DND-41 (cell line): ENCODE measurements around the gene SELENOK.

ENCODE experiments used
- EZH2 ChIP-seq: IDR thresholded peaks from 3 replicates; pipeline ENCODE4 v1.6.1; 2012; ENCODE audit warnings: borderline replicate concordance, low read depth, mild to moderate bottlenecking, moderate library complexity, low read length, inconsistent platforms; ENCODE audit not compliant: severe bottlenecking
- TF ChIP-seq, protein P1 (sequence below): IDR thresholded peaks from 2 replicates; pipeline ENCODE4 v1.5.1; 2012; ENCODE audit warnings: borderline replicate concordance, low read length, moderate library complexity, mild to moderate bottlenecking; ENCODE audit not compliant: poor library complexity, severe bottlenecking; ENCODE audit errors: extremely low read depth

DNA sequence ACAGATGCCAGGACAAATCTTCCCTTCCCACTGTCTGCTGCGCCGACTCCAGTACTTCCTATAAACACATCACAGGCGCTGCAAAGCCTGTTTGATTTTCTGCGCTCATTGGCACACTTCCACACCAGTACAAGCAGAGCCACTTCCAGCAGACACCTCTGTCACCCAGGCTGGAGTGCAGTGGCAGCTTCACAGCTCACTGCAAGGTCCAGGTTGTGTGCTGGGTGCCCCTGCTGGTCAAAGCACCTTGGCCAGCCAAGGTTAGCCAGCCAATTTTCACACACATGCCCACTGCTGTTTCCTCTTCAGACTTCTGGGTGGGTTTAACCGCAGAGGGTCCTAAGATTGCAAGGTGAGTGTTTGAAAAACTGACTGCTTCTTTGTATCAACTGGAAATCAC is 50.4 kb downstream of the SELENOK start:
- TF ChIP-seq, protein P1, sequence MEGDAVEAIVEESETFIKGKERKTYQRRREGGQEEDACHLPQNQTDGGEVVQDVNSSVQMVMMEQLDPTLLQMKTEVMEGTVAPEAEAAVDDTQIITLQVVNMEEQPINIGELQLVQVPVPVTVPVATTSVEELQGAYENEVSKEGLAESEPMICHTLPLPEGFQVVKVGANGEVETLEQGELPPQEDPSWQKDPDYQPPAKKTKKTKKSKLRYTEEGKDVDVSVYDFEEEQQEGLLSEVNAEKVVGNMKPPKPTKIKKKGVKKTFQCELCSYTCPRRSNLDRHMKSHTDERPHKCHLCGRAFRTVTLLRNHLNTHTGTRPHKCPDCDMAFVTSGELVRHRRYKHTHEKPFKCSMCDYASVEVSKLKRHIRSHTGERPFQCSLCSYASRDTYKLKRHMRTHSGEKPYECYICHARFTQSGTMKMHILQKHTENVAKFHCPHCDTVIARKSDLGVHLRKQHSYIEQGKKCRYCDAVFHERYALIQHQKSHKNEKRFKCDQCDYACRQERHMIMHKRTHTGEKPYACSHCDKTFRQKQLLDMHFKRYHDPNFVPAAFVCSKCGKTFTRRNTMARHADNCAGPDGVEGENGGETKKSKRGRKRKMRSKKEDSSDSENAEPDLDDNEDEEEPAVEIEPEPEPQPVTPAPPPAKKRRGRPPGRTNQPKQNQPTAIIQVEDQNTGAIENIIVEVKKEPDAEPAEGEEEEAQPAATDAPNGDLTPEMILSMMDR = no peak
- no peak for TF ChIP-seq EZH2
